ENCODE data around the gene VCX2.

DNA sequence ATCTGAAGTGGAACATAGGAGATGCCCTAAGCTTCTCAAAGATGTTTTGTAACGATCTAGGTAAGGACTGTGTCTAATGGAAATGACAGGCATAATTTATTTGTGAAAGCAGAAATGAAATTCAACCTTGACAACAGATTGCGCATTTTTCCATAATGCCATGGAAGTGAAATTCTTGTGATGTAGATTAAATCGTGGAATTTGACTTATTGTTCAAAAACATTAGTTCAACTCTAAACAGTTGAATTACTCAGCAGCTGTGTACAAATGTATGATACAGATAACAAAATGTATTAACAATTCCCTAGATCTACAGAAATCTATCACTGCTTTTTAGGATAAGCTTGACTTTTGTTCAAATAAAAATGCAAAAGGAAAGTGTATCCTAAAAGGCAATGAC, 44.4 kb downstream of the VCX2 start:
- TF ChIP-seq, protein P1, sequence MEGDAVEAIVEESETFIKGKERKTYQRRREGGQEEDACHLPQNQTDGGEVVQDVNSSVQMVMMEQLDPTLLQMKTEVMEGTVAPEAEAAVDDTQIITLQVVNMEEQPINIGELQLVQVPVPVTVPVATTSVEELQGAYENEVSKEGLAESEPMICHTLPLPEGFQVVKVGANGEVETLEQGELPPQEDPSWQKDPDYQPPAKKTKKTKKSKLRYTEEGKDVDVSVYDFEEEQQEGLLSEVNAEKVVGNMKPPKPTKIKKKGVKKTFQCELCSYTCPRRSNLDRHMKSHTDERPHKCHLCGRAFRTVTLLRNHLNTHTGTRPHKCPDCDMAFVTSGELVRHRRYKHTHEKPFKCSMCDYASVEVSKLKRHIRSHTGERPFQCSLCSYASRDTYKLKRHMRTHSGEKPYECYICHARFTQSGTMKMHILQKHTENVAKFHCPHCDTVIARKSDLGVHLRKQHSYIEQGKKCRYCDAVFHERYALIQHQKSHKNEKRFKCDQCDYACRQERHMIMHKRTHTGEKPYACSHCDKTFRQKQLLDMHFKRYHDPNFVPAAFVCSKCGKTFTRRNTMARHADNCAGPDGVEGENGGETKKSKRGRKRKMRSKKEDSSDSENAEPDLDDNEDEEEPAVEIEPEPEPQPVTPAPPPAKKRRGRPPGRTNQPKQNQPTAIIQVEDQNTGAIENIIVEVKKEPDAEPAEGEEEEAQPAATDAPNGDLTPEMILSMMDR (IDR thresholded peaks at IDR 0.05), result no peak
- no peak for TF ChIP-seq POLR2A (IDR thresholded peaks at IDR 0.05)

All from esophagus squamous epithelium (tissue), 4 donors.